HL-60/S4 (cell line): ENCODE results near the gene ILKAP.

Experiments used
- in situ Hi-C: fragments of 300-500 bp; cut with MboI; formaldehyde crosslinking; loops from 2 replicates; pipeline ENCODE4 v1.14.3; 2022; ENCODE audit warnings: low sequenced_read_pairs

The ILKAP gene

GRCh38 chr2:238138331-238139195, 64.9 kb downstream of the ILKAP start, which contains the start of gene KLHL30:
Gene KLHL30 (plus strand): TSS chr2:238138668. CDS start chr2:238140755, 2,087 bp downstream.
- in situ Hi-C loops: no loop called here

- in situ Hi-C loops: no loop called here
Measured at GRCh38 chr2:238137885-238138284, 65.6 kb downstream of the ILKAP start.

DNA sequence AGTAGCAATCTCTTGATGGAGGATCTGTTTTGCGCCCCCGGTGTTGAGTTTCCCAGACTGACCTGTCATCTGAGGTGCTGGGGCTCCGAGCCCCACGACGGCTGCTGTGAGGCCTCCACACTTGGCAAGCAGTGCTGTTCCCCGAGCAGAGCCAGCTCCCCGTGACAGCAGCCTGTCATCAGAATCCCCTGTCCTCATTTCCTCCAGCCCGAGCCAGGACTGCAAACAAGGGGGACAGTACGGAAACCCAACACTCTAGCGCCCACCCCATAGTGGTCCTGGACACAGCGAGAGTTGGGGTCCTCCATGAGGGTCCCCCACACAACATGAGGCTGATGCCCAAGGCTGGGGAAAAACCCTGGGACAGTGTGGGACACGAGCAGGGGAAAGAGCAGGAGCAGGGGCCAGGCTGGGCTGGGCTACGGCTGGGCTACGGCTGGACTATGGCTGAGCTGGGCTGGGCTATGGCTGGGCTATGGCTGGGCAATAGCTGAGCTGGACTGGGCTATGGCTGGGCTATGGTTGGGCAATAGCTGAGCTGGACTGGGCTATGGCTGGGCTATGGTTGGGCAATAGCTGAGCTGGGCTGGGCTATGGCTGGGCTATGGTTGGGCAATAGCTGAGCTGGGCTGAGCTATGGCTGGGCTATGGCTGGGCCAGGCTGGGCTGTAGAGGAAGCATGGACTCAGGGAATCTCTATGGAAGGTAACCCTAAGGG, 66.5 kb downstream of the ILKAP start:
- in situ Hi-C loops: no loop called here

GRCh38 chr2:238135601-238136150, 67.8 kb downstream of the ILKAP start:
- in situ Hi-C loops: no loop called here

DNA sequence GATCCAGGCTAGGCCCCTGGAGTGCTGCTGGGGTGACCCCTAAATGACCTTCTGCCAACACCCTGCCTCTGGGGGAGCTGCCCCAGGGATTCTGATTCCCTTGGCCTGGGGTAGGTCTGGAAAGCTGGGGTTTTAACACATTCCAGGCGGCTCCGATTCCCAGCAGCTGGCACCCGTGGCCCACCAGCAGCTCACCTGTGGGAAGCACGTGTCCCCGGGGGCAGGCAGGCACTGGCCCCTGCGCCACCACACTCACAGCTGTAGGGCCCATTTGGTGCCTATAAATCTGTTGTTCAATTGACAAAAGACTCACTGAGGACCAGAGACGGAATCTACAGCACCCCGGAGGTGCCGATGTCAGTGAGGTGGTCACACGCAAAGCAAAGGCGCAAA, 69.1 kb downstream of the ILKAP start:
- in situ Hi-C loops: no loop called here

DNA sequence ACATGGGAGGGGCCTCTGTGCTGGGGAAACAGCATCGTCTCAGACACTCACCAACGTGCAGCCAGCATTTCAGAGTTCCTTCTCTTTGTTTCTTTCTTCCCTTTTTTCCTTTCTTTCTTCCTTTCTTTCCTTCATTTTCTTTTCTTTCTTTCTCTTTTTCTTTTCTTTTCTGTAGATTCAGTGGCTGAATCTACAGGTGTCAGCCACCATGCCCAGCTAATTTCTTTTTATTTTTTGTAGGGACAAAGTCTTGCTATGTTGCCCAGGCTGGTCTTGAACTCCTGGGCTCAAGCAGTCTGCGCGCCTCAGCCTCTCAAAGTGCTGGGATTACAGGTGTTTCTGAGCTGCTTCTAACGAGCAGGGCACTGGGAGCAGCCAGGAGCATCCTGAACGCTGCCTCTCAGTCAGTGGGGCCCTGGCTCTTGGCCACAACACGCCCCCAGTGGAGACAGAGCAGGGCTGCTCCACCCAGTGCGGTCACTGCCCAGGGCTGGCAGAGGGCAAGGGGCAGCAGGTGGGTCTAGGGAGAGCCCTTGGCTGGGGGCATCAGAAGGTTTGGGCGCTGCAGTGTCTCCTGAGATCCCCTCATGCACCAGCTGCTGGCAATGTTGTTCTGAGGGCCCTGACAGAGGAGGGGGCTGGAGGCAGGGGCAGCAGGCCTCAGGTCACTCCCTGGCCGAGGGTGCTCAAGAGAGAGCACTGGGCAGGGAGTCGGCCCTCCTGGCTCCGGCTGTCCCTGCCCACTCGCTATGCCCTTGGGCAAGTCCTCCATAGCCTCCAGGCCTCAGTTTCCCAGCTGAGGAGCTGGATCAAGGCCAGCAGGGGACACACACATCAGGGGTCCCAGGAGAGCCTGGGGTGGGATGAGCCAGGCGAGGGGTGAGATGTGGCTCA, 69.7 kb downstream of the ILKAP start:
- in situ Hi-C loops: no loop called here

- in situ Hi-C loops: no loop called here
Measured at GRCh38 chr2:238132463-238133450, 70.7 kb downstream of the ILKAP start.

DNA sequence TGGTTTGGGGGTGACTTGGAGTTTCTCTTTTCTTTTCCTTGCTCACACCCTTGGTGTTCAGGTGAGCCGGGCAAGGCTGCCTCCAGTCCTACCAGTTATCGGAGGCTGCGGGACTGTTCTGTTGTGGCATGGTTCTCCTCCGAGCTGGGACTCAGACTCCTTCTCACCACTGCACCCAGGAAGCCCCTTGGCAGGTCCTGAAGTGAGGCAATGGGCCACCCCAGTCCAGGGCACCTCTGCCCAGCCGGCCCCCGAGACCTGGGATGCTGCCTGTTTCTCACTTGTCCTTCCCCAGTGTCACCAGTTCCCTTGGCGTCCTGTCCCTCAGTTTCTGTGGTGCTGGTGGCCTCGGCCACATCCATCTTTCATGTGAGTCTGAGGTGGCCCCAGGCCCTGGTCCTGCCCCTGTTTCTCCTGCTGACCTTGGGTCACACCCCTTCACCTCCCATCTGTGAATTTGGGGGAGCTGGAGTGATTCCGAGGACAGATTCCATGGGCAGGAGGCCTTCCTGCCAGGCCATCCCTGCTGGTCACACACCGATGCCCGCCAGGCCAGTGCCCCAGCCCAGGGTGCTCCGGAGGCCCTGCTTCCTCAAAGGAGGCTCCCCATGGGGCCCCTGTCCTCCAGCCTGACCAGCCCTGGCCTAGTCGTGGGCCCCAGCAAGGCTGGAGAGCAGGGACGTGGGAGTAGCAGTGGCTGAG, 71.6 kb downstream of the ILKAP start:
- in situ Hi-C loops: no loop called here

GRCh38 chr2:238130696-238131628, 72.5 kb downstream of the ILKAP start:
- in situ Hi-C loops: no loop called here

- in situ Hi-C loops: no loop called here
Measured at GRCh38 chr2:238130111-238130695, 73.3 kb downstream of the ILKAP start.

GRCh38 chr2:238129166-238130010, 74.1 kb downstream of the ILKAP start:
- in situ Hi-C loops: no loop called here

- in situ Hi-C loops: no loop called here
Measured at GRCh38 chr2:238128534-238129001, 74.9 kb downstream of the ILKAP start.

DNA sequence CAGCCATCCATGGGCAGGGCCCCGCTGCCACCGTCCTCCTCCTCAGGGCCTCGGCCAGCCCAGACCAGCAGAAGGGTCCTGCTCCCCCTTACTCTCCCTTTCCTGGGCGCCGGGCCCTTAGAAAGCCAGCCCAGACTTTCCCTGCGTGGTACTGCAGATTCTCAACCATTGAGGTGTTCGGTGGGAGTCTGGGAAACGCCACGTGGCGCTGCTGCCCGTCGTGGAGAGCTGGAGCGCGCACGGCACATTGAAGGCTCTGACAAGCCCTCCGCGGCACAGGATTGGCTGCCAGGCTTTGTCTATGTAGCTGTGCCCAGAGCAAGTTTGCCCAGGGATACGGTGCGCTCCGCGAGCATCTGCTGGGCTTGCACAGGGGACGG, 75.4 kb downstream of the ILKAP start:
- in situ Hi-C loops: no loop called here

- in situ Hi-C loops: no loop called here
Measured at GRCh38 chr2:238127165-238128060, 76.1 kb downstream of the ILKAP start.

DNA sequence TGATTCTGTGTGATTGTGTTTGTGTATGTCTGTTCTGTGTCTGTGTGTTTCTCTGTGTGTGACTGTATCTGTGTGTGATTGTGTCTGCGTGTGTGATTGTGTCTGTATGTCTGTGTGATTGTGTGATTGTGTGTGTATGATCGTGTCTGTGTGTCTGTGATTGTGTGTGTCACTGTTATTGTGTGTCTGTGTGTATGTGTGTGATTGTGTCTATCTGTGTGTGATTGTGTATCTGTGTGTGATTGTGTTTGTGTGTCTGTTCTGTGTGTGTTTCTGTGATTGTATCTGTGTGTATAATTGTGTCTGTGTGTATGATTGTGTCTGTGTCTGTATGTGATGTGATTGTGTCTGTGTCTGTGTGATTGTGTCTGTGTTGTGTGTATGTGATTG, 76.7 kb downstream of the ILKAP start:
- in situ Hi-C loops: no loop called here

DNA sequence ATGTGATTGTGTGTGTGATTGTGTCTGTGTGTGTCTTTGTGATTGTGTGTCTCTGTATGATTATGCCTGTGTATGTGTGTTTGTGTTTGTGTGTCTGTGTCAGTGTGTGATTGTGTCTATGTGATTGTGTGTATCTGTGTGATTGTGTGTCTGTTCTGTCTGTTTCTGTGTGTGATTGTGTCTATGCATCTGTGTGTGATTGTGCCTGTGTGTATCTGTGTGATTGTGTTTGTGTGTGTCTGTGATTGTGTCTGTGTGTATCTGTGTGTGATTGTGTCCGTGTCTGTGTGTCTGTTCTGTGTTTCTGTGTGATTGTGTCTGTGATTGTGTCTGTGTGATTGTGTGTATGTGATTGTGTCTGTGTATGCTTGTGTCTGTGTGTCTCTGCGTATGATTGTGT, 77.2 kb downstream of the ILKAP start:
- in situ Hi-C loops: no loop called here
